Testis (tissue), 3 donors: Measurements from ENCODE around the gene AUH. TPM values are rescaled to one million over a fixed set of nuclear protein-coding genes. Genes with fewer than 3 reads are reported as not detected.

ENCODE experiments used
- DNase-seq: peaks from one replicate; pipeline ENCODE4 v3.0.0-alpha.2; 2019
- H3K27ac ChIP-seq, 2 donors: fragments of 200-600 bp; sonication (generic); one replicate each; pipeline ENCODE4 v1.5.1; 2019
- H3K27me3 ChIP-seq: fragments of 200-600 bp; sonication (generic); one replicate; pipeline ENCODE4 v1.5.1; 2019
- H3K36me3 ChIP-seq: fragments of 200-600 bp; sonication (generic); one replicate; pipeline ENCODE4 v1.5.1; 2017; ENCODE audit warnings: low read depth; ENCODE audit errors: missing control alignments
- H3K4me1 ChIP-seq: fragments of 200-600 bp; sonication (generic); one replicate; pipeline ENCODE4 v1.5.1; 2019
- H3K4me3 ChIP-seq, 2 donors: fragments of 200-600 bp; sonication (generic); one replicate each; pipeline ENCODE4 v1.5.1; 2017 to 2019
- H3K9me3 ChIP-seq: fragments of 200-600 bp; sonication (generic); one replicate; pipeline ENCODE4 v1.5.1; 2017
- CTCF ChIP-seq, 3 experiments: fragments of 450-650 bp in 2 of 3; fragments of 200-600 bp in 1 of 3; sonication (generic) in 1 of 3; IDR thresholded peaks; one replicate each; pipeline ENCODE4 v1.5.1; 2016 to 2019; ENCODE audit warnings: antibody characterized with exemption in 3 of 3, mild to moderate bottlenecking in 2 of 3, moderate library complexity in 1 of 3
- POLR2A ChIP-seq: fragments of 450-650 bp; IDR thresholded peaks from one replicate; pipeline ENCODE4 v1.6.1; 2017; ENCODE audit warnings: antibody characterized with exemption, mild to moderate bottlenecking, moderate library complexity
- WGBS, 2 donors: methylation state at CpG; one replicate each; pipeline ENCODE4 v1.1.5; 2018; 5-methylcytosine and 5-hydroxymethylcytosine counted together
- intact Hi-C: fragments of 100-400 bp; cut with DNase I; formaldehyde crosslinking; loops from one replicate; pipeline ENCODE4 v1.15.1; 2023; ENCODE audit warnings: low total_unique reads
- polyA plus RNA-seq: library from polyadenylated mRNA; stranded (reverse); fragments of 350-450 nt; fragmentation: Illumina TruSeq; extraction: RNeasy Lipid Tissue Mini Kit (QIAGEN cat#74804); gene quantifications from one replicate; pipeline ENCODE4 v1.2.3, GENCODE V29; 2014; ENCODE audit warnings: low read depth, low replicate concordance; ENCODE audit not compliant: insufficient read depth
- total RNA-seq, 2 donors: library from RNA; depleted of rRNA; stranded (reverse); fragments of >200 nt; gene quantifications; one replicate each; pipeline ENCODE4 v1.2.3, GENCODE V29; 2016

Gene AUH
- total and polyA plus RNA-seq, 3 donors from 2014 or later: 9.1 to 33.9 (median 31.7) TPM

- Histone ChIP-seq H3K36me3 (no peaks in the 10 kb centered on the region), H3K9me3 (no peaks in the 10 kb centered on the region), H3K4me1 (peaks cover 16% of the 10 kb centered on the region), H3K27ac (no peak overlapping the region), H3K27me3 (no peaks in the 10 kb centered on the region), H3K4me3 (no peak overlapping the region)
- DNase-seq: no peak
- WGBS, 2 donors: 50 to 62% methylated on average over 2 of the region's 2 CpGs
- intact Hi-C loops: no loop called here
- no peak for TF ChIP-seq POLR2A
- no peak for TF ChIP-seq CTCF (IDR thresholded peaks at IDR 0.05)
Observed at GRCh38 chr9:91359083-91359482, 2.6 kb downstream of the AUH start.

GRCh38 chr9:91354881-91355280 is 6.8 kb downstream of the AUH start:
- H3K9me3 ChIP-seq: no peaks in the 10 kb centered on the region
- no peak for TF ChIP-seq CTCF (IDR thresholded peaks at IDR 0.05)
- no peak for TF ChIP-seq POLR2A
- 83 to 100% methylated on average over 1 of the region's 1 CpG for WGBS, 2 donors
- intact Hi-C loops: no loop called here
- H3K27ac ChIP-seq: no peak overlapping the region
- no peaks in the 10 kb centered on the region for H3K27me3 ChIP-seq
- H3K4me3 ChIP-seq: no peak overlapping the region
- H3K36me3 ChIP-seq: no peaks in the 10 kb centered on the region
- peaks cover 6% of the 10 kb centered on the region for H3K4me1 ChIP-seq
- no peak for DNase-seq

- no peak for DNase-seq
- Histone ChIP-seq H3K9me3 (no peaks in the 10 kb centered on the region), H3K4me1 (no peaks in the 10 kb centered on the region), H3K27ac (no peak overlapping the region), H3K4me3 (no peak overlapping the region), H3K27me3 (no peaks in the 10 kb centered on the region), H3K36me3 (no peaks in the 10 kb centered on the region)
- intact Hi-C loops: no loop called here
- TF ChIP-seq CTCF (IDR thresholded peaks at IDR 0.05) (no peak), POLR2A (no peak)
- WGBS, 2 donors: 89 to 91% methylated on average over 3 of the region's 3 CpGs
Observed at GRCh38 chr9:91349115-91349555, 12.6 kb downstream of the AUH start.

GRCh38 chr9:91348191-91348807 is 13.4 kb downstream of the AUH start:
- 85 to 87% methylated on average over 6 of the region's 6 CpGs for WGBS, 2 donors
- intact Hi-C loops: no loop called here
- Histone ChIP-seq H3K9me3 (no peaks in the 10 kb centered on the region), H3K27me3 (no peaks in the 10 kb centered on the region), H3K27ac (no peak overlapping the region), H3K4me3 (no peak overlapping the region), H3K36me3 (no peaks in the 10 kb centered on the region), H3K4me1 (no peaks in the 10 kb centered on the region)
- no peak for TF ChIP-seq POLR2A
- no peak for TF ChIP-seq CTCF (IDR thresholded peaks at IDR 0.05)
- no peak for DNase-seq

- H3K4me3 ChIP-seq: no peak overlapping the region
- no peak overlapping the region for H3K27ac ChIP-seq
- H3K36me3 ChIP-seq: no peaks in the 10 kb centered on the region
- no peaks in the 10 kb centered on the region for H3K4me1 ChIP-seq
- no peaks in the 10 kb centered on the region for H3K9me3 ChIP-seq
- H3K27me3 ChIP-seq: no peaks in the 10 kb centered on the region
- intact Hi-C loops: no loop called here
- no peak for TF ChIP-seq POLR2A
- no peak for TF ChIP-seq CTCF (IDR thresholded peaks at IDR 0.05)
- no peak for DNase-seq
Observed at GRCh38 chr9:91347377-91347776, 14.3 kb downstream of the AUH start.
